Measurements from ENCODE around the gene PFKP.

PFKP gene

GRCh38 chr10:3096149-3096548 is 28.8 kb downstream of the PFKP start:
- Histone ChIP-seq H3K4me3 (replicated peaks; ENCODE audit: insufficient read depth, low read length) (no peak overlapping the region), H3K27me3 (ENCODE audit: insufficient read depth, poor library complexity, severe bottlenecking) (no peaks in the 10 kb centered on the region), H3K27ac (replicated peaks) (peak overlapping the region; percentile 70)
- TF ChIP-seq CTCF (IDR thresholded peaks at IDR 0.05; ENCODE audit: insufficient read depth, low read length) (no peak), GABPA (IDR thresholded peaks at IDR 0.05; ENCODE audit: low read depth) (no peak), REST (IDR thresholded peaks at IDR 0.05; ENCODE audit: insufficient replicate concordance, low read depth) (no peak)
- DNase-seq (ENCODE audit: low read depth in 1 of 2, low spot score in 1 of 2): no peak

GRCh38 chr10:3097160-3097559 is 29.8 kb downstream of the PFKP start:
- no peak for TF ChIP-seq REST (IDR thresholded peaks at IDR 0.05; ENCODE audit: insufficient replicate concordance, low read depth)
- no peak for TF ChIP-seq POLR2AphosphoS5 (IDR thresholded peaks at IDR 0.05; ENCODE audit: low read depth)
- TF ChIP-seq GABPA (IDR thresholded peaks at IDR 0.05; ENCODE audit: low read depth): no peak
- TF ChIP-seq CTCF (IDR thresholded peaks at IDR 0.05; ENCODE audit: insufficient read depth, low read length): no peak
- TF ChIP-seq SPI1 (IDR thresholded peaks at IDR 0.05; ENCODE audit: borderline replicate concordance, low read depth): no peak
- no peak for DNase-seq (ENCODE audit: low read depth in 1 of 2, low spot score in 1 of 2)
- Histone ChIP-seq H3K27me3 (ENCODE audit: insufficient read depth, poor library complexity, severe bottlenecking) (no peaks in the 10 kb centered on the region), H3K27ac (replicated peaks) (no peak overlapping the region), H3K4me3 (replicated peaks; ENCODE audit: insufficient read depth, low read length) (no peak overlapping the region)

DNA sequence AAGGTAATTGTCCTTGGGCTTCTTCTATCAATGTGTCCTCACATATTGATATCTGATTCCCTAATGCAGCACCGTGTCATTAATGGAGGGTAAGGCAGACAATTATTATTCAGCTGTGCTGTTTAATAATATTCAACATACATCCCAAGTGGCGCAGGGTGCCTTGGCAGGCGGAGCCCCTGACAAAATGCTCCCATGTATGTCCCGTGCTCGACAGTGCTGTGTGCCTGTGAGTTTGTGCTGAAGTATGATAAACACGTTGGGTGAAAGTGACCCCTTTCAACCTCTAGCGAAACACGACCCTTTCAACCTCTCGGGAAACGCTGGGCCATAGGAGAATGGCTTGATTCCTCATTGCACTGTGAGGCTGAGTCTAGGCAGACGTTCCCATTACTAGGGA is 31.3 kb downstream of the PFKP start:
- no peak overlapping the region for H3K4me3 ChIP-seq (replicated peaks; ENCODE audit: insufficient read depth, low read length)
- no peak overlapping the region for H3K27ac ChIP-seq (replicated peaks)
- TF ChIP-seq SPI1 (IDR thresholded peaks at IDR 0.05; ENCODE audit: borderline replicate concordance, low read depth) (no peak), POLR2AphosphoS5 (IDR thresholded peaks at IDR 0.05; ENCODE audit: low read depth) (no peak), REST (IDR thresholded peaks at IDR 0.05; ENCODE audit: insufficient replicate concordance, low read depth) (no peak), CTCF (IDR thresholded peaks at IDR 0.05; ENCODE audit: insufficient read depth, low read length) (no peak)
- no peak for DNase-seq (ENCODE audit: low read depth in 1 of 2, low spot score in 1 of 2)
- no peaks in the 10 kb centered on the region for H3K27me3 ChIP-seq (ENCODE audit: insufficient read depth, poor library complexity, severe bottlenecking)

Measured in HL-60 (cell line).